Mucosa of descending colon (tissue), 3 donors: Measurements from ENCODE around the gene DAD1. TPM values are rescaled to one million over a fixed set of nuclear protein-coding genes. Genes with fewer than 3 reads are reported as not detected.
"Not testable (repeated sequence)": the region's sequence is repeated elsewhere in the genome, so short reads cannot be mapped to it uniquely, and the experiment has no call there.

ENCODE experiments used
- ATAC-seq: fragments of 200-7000 bp; cut with Tn5 transposase; one replicate; pipeline ENCODE4 v1.9.1; 2020; ENCODE audit warnings: mild to moderate bottlenecking, moderate library complexity
- DNase-seq, 3 donors: peaks; one replicate each; pipeline ENCODE4 v3.0.0-alpha.2; 2020
- H3K36me3 ChIP-seq: fragments of 200-600 bp; one replicate; pipeline ENCODE4 v1.8.0; 2021; ENCODE audit warnings: low read depth, mild to moderate bottlenecking
- H3K4me1 ChIP-seq: fragments of 200-600 bp; one replicate; pipeline ENCODE4 v1.8.0; 2021; ENCODE audit warnings: low read depth, mild to moderate bottlenecking
- H3K4me3 ChIP-seq: fragments of 200-600 bp; one replicate; pipeline ENCODE4 v1.8.0; 2021; ENCODE audit warnings: mild to moderate bottlenecking
- H3K9me3 ChIP-seq: fragments of 200-600 bp; one replicate; pipeline ENCODE4 v1.8.0; 2021; ENCODE audit warnings: mild to moderate bottlenecking
- intact Hi-C, 2 donors: fragments of 100-400 bp; cut with DNase I in 1 of 2; cut with micrococcal nuclease in 1 of 2; formaldehyde crosslinking; loops; one replicate each; pipeline versions ENCODE4 v1.11.0 to v1.11.1; 2022; cut with DNase I, micrococcal nuclease
- long read RNA-seq, 2 donors: library from polyadenylated mRNA; unstranded; transcript quantifications; one replicate each; pipeline ENCODE4 v2.0.0, GENCODE V29; 2019 to 2021
- total RNA-seq, 3 donors: library from RNA; stranded (reverse); fragmentation: NEBNext Ultra II Directional in 2 of 3; extraction: Animal tissue kit (Norgen Biotek cat#: 25700) in 2 of 3; gene quantifications; one replicate each; pipeline versions ENCODE4 v1.2.1 to v1.2.4, GENCODE V29; 2021 to 2023
- TF ChIP-seq, protein P1 (sequence below): fragments of 200-600 bp; IDR thresholded peaks from one replicate; pipeline ENCODE4 v1.8.0; 2022; ENCODE audit warnings: antibody characterized with exemption, mild to moderate bottlenecking
- donor health status: DM: no; HTN: no; CAD: no; lungs with moderate emphysema.
- donor health status: DM: no; HTN: no; CAD: no.
- donor health status: DM: no; HTN: yes; CAD: no.

Gene DAD1
- total RNA-seq, result 100 to 1,000 TPM; 124 to 148 (median 140) TPM
- long read RNA-seq, donor 1, transcript DAD1-201 (3 exons, 731 nt), result major isoform, 62 of 66 reads
- long read RNA-seq, donor 1, partial matches to known transcripts, result 2 of 66 reads
- long read RNA-seq, donor 1, other reads (novel, unspliced or antisense), result 0 of 66 reads
- long read RNA-seq, donor 2, transcript DAD1-201 (3 exons, 731 nt), result major isoform, 124 of 132 reads
- long read RNA-seq, donor 2, partial matches to known transcripts, result 6 of 132 reads
- long read RNA-seq, donor 2, other reads (novel, unspliced or antisense), result 2 of 132 reads

DNA sequence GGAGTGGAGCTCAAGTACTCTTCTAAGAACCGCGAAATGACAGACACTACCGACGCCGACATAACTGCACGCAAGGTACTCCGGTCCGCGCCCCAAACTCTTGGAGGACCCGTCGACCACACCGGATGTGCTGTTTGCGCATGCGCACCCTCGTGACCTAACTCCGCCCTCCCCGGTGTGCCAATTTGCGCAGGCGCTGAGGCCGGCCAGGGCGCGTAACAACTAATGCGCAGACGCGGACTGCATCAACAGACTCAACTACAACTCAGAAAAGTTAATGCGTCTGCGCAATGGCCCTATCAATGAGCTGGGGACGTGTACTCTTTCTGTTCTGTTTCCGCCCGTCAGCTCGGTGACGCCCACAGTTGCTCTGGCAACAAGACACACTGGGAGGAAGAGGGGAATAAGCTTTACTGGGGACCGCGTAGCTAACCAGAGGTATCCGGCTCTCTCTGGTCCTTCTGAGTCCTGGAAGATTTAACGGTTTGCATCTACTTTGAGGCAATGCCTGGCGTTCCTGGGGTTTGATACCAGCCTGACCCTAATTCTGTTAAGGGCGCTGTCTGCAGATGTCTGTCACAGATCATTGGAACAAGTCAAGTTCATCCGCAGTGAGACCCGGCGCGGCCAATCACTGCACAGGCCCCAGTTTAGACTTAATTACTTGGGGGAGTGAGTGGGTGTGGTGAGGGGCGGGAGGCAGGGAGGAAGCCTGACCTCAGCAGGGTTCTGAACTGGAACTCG, at the start of gene DAD1:
TSS of gene DAD1 (minus strand) at position 129 of the 744 bp plus-strand sequence. CDS start at position 62, 67 bp downstream.
- no peaks in the 10 kb centered on the region for H3K9me3 ChIP-seq
- no peaks in the 10 kb centered on the region for H3K36me3 ChIP-seq
- TF ChIP-seq, protein P1, sequence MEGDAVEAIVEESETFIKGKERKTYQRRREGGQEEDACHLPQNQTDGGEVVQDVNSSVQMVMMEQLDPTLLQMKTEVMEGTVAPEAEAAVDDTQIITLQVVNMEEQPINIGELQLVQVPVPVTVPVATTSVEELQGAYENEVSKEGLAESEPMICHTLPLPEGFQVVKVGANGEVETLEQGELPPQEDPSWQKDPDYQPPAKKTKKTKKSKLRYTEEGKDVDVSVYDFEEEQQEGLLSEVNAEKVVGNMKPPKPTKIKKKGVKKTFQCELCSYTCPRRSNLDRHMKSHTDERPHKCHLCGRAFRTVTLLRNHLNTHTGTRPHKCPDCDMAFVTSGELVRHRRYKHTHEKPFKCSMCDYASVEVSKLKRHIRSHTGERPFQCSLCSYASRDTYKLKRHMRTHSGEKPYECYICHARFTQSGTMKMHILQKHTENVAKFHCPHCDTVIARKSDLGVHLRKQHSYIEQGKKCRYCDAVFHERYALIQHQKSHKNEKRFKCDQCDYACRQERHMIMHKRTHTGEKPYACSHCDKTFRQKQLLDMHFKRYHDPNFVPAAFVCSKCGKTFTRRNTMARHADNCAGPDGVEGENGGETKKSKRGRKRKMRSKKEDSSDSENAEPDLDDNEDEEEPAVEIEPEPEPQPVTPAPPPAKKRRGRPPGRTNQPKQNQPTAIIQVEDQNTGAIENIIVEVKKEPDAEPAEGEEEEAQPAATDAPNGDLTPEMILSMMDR, result peak; percentile 34
- intact Hi-C loops, result no loop called here
- peak within 1 kb of the TSS; percentile 52 for H3K4me3 ChIP-seq
- ATAC-seq (peak; percentile 97), DNase-seq (peak; percentile 99 to 100 (median 99))
- peaks cover 23% of the 10 kb centered on the region for H3K4me1 ChIP-seq

GRCh38 chr14:22635980-22636379, 47.0 kb upstream of the DAD1 start:
- H3K4me1 ChIP-seq, ATAC-seq, H3K9me3 ChIP-seq, H3K36me3 ChIP-seq, DNase-seq, intact Hi-C loops, H3K4me3 ChIP-seq: not testable (repeated sequence)

DNA sequence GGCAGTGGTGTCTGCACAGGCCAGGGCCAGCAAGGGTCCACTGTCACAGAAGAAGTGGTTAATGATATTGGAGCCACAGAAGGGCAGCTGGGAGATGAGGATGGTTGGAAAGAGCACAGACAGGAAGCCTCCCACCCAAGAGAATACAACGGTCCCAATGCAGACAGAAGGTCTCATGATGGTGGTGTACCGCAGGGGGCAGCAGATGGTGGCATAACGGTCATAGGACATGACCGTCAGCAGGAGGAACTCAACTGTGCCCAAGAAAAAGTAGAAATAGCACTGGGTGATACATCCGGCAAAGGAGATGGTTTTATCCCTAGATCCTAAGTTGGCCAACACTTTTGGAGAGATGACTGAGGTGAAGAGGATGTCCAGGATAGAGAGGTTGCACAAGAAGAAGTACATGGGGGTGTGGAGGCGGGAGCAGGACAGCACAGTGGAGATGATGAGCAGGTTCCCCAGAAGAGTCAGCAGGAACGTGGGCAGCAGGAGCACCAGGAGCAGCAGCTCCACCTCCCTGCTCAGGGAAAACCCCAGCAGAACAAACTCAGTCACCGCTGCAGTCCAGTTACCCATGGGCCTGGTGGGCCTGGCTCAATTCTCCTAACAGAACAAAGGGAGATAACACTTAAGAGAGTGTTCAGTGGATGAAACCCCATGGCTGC, 45.3 kb upstream of the DAD1 start:
- H3K9me3 ChIP-seq, result no peaks in the 10 kb centered on the region
- DNase-seq (no peak), ATAC-seq (no peak)
- no peaks in the 10 kb centered on the region for H3K36me3 ChIP-seq
- H3K4me3 ChIP-seq, result no peak overlapping the region
- intact Hi-C loops, result no loop called here
- H3K4me1 ChIP-seq, result no peaks in the 10 kb centered on the region
- TF ChIP-seq, protein P1, result no peak

DNA sequence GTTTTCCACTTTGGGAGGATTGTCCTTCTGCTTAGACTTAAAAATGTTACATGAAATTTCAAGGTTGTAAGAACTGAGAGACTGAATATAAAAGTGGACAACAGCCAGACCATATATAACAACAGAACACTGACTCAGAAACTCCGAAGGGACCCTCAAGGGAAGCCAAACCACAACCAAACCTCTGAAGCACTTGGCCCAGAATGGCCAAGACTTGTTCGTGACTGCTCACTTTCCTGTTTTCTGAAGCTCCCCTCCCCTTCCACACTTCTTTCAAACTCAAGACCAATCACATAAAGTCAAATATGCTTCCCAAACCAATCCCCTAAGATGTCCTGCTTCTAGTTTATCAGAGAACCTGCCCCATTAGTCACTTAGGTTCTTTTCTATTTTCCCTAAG, 41.5 kb upstream of the DAD1 start:
- intact Hi-C loops, result no loop called here
- TF ChIP-seq, protein P1, result no peak
- ATAC-seq, result no peak

DNA sequence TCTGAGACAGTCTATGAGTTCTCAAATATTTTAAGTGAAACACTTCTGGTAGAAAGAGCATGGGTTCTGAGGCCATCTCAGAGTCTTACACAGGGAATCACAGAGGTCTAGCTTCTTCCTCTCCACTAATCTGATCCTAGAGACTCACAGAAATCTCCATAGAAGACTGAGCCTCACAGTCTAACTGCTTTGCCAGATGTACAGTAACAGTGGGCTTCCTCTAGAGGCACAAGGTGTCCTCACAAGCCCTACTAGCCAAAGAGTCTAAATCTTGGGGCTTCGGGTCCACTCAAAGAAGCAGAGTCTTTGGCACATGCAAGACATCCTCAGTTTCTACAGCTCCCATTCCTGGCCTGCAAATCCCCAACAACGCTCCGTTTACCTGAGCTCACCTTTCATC, 41.0 kb upstream of the DAD1 start:
- DNase-seq (no peak), ATAC-seq (no peak)
- intact Hi-C loops, result no loop called here
- Histone ChIP-seq H3K9me3 (no peaks in the 10 kb centered on the region), H3K4me3 (no peak overlapping the region), H3K36me3 (no peaks in the 10 kb centered on the region), H3K4me1 (no peaks in the 10 kb centered on the region)
- TF ChIP-seq, protein P1, result no peak

More for the DNA sequence above, 41.5 kb upstream of the DAD1 start:
- Histone ChIP-seq H3K4me1 (no peaks in the 10 kb centered on the region), H3K9me3 (no peaks in the 10 kb centered on the region), H3K36me3 (no peaks in the 10 kb centered on the region), H3K4me3 (no peak overlapping the region)
- no peak for DNase-seq

GRCh38 chr14:22629361-22629760, 40.3 kb upstream of the DAD1 start:
- TF ChIP-seq, protein P1, result no peak
- DNase-seq, result no peak
- Histone ChIP-seq H3K4me1 (no peaks in the 10 kb centered on the region), H3K36me3 (no peaks in the 10 kb centered on the region), H3K9me3 (no peaks in the 10 kb centered on the region), H3K4me3 (no peak overlapping the region)
- ATAC-seq, result no peak
- intact Hi-C loops, result no loop called here
